SU-DHL-6 (cell line): ENCODE measurements around the gene MYH7B.

Experiments used
- CTCF ChIP-seq: fragments of 200-600 bp; sonication (generic); IDR thresholded peaks from one replicate; pipeline ENCODE4 v1.5.1; 2017; ENCODE audit warnings: antibody characterized with exemption, mild to moderate bottlenecking, low read length, moderate library complexity; ENCODE audit not compliant: insufficient read depth, poor library complexity, severe bottlenecking
- EZH2phosphoT487 ChIP-seq: fragments of 200-600 bp; sonication (generic), shearing (Covaris generic); conservative IDR thresholded peaks from 2 replicates; pipeline ENCODE4 v1.6.1; 2018; ENCODE audit warnings: mild to moderate bottlenecking, antibody characterized with exemption, low read length, moderate library complexity, mixed read lengths

GRCh38 chr20:34989118-34989517 lies 33.5 kb downstream of the MYH7B start:
- TF ChIP-seq CTCF, result no peak
- no peak for TF ChIP-seq EZH2phosphoT487
